NCI-H2029 (cell line): ENCODE data around the gene POU6F2.

Experiments
- DNase-seq: peaks from one replicate; lab custom pipeline; 2025; lab: John Stamatoyannopoulos, UW

POU6F2 gene

DNA sequence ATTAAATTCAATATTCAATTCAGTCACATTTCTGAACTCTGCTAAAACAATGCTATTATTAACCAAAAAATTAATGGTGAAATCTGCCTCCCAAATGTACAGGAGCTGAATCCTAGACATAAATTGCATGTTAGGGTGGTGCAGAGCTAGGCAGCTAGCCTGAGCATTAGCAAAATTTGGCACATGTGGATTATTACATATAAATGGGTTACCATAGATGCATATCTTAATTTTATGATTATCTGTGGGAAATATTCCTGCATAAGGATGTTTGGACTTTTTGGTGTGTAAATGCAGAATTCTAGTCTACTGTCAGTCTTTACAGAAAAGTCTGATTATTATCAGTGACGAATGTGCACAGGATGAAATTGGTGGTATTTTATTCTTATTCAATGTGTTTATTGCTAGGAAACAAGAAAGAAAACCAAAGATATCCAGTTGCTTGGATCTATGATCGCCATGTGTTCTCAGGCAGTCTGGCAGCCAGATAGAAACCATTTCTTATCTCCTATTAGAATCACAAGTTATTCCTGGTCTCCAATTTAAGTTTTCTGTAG lies 150.7 kb downstream of the POU6F2 start:
- no peak for DNase-seq

GRCh38 chr7:39130274-39130673 lies 152.6 kb downstream of the POU6F2 start:
- DNase-seq: peak; percentile 5

DNA sequence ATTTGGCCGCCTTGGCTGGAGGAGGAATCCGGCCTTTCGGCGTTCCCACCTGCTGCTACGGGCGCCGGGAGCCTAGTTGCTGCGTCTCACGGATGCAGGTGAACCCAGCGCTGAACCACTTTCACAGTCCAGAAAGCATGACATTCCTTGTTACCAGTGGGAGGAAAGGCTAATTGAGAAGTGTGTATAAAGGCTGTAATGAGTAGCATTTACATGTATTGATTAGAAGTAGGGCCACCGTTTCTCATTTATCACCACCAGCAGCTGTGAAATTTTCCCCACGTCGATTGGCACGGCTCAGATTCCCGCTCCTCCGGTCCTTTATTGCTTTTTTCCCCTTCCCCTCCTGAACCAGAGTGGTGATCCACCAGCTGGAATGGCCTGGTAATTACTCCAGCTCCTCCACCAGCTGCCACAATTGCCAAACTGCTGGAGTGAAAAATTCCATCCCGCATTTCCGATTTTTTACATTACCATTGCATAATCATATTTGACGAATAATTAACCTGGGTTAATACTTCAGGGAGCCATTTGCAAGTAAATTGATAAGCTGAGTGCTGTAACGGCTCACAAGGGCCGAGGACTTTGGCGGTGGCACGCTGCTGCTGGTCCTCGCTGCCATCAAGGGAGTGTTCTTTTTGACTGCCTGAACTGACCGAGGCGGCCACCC lies 153.3 kb downstream of the POU6F2 start:
- DNase-seq: peak; percentile 46

GRCh38 chr7:39132306-39132705 lies 154.6 kb downstream of the POU6F2 start:
- no peak for DNase-seq

GRCh38 chr7:39133088-39133487 lies 155.4 kb downstream of the POU6F2 start:
- DNase-seq: no peak

GRCh38 chr7:39137480-39137879 lies 159.8 kb downstream of the POU6F2 start:
- DNase-seq: no peak

DNA sequence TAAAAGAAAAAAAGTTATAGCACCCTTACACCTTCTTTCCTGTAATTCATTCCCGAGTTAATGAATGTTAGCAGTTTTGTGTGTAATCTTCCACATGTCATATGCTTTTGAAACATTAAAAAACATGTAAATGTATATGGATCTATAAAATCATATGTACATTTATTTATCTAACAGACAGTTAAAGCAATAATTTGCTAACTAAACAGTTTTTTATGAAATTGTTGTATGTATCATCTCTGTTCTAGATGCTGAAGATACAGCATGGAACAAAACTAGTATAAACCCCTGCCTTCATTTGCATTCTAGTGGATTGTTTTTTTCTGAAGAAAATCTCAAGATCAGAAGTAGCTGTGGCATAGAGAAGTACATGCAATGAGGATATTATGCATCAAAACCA lies 165.0 kb downstream of the POU6F2 start:
- no peak for DNase-seq

DNA sequence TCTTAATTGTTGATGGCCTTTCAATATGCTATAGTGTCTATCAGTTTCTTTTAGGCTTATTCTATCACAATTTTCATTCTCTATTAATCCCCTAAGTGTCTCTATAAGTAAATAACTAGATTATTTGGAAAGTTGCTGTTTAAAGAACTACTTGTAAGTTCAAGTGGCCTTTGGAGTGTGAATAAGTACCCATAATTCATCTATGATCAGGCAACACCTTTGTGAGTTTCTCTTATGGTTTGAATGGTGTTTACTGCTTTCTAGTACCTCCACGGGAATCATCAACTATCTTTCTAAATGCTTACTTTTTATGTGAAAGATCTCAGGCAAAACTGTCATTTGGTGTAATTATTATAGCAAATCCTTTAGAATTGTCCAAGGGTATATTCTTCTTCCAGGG lies 166.7 kb downstream of the POU6F2 start:
- no peak for DNase-seq

- DNase-seq: no peak
These were observed 167.6 kb downstream of the POU6F2 start for GRCh38 chr7:39145283-39145682.

DNA sequence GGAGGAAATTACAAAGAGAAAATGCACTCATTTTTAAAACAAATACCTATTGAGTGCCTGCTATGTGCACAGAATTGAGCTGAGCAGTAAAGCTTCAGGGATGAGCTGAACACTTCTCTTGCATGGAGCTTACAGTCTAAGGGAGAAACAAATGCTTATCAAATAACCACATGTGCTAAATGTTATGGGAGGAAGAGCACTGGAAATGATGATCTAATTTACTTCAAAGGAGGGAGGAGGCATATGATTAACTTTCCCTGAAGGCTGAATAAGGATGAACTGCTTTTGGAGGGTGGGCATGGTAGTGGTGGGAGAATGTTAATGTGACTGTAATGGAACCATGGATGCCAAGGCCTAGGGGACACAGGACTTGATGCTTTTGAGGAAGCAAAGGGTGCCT lies 168.2 kb downstream of the POU6F2 start:
- no peak for DNase-seq

DNA sequence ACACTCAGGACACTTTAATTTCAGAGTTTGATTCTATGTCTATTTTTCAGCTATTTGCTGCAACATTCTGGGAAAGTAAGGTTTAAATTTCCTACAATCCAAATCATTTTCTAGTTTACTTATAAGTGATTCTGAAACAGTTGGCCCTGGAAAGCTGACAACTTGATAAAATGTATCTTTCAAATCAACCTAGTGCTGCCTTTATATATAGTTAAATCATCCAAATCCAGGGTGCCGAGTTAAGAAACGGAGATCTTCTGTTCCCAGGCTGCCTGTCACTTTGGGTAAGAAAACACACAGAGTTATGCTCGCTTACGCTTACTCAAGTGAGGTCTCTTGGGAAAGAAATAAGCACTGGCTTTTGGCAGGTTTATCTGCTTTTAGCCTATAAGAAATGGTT lies 175.0 kb downstream of the POU6F2 start:
- DNase-seq: no peak

DNA sequence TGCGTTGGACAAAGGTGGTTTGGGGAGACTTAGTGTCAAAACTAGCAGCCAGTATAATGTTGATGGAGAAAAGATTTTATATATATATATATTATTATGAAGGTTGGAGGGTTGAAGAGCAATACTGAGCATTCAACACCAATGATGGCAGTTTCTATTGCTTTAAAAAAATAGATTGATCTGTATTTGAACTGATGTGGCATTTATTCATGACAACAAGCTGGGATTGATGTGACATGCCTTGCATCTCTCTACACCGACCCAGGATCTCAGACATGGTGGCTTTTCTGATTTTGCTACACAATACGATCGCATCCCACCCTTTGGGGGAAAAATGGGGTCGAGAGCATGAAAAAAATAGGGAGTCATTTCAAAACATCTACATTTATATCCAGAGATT lies 175.4 kb downstream of the POU6F2 start:
- DNase-seq: no peak

DNA sequence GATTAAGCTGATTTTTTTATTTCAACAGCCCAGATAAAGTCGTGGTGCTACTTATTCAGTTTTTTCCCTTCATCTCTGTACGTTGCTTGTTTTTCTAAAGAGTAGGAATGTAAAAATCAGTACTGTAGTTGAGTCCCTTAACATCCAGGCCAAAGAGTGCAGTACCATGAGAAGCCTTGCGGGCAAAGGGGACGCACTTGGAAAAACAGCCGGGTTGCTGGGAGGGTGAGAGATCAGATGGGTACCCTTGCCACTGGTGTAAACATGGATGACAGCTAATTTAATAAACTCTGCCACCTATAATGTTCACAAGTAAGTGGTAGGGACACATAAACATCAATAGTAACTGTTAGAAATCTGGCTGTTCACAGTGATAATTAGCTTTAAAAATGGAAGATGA lies 175.9 kb downstream of the POU6F2 start:
- no peak for DNase-seq

DNA sequence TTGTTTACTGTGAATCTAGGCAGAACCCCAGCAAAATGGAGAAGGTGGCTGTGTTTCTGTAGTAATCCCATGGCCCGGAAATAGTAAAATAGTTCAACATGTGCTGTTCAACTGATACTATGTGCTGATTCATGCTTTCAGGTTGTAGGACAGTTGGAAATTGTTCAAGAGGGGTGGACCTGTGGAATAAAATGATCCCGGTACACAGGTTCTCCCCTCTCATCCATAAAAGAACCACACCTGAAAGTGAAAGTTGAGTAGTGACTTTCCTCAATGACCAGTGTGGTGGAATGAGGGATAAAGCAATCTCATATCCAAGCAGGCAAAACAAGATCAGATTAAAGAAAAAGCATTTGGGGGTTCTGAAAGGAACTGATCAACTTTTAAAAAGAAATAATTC lies 177.1 kb downstream of the POU6F2 start:
- no peak for DNase-seq

- DNase-seq: no peak
These were observed 180.7 kb downstream of the POU6F2 start for GRCh38 chr7:39158367-39158766.

DNA sequence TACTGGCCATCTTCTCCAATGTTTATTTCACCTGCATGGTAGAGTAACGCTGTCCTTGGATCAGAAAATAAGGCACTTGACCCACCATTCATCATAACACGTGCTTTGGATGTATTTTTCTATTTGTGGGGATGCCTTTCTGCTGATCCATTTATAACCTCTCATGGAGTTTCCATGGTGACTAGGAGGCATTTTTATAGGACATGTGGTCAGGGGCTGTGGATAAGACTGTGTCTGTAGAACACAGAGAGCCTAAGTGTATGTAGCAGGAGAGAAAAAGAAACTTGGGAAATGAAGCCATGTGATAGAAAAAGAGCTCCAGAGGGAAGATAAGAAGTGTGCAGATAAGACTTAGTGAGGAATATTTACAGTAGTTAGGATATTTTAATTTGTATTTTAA lies 184.2 kb downstream of the POU6F2 start:
- no peak for DNase-seq

- no peak for DNase-seq
These were observed 187.2 kb downstream of the POU6F2 start for GRCh38 chr7:39164887-39165286.

GRCh38 chr7:39168403-39169098 lies 190.8 kb downstream of the POU6F2 start:
- DNase-seq: no peak

DNA sequence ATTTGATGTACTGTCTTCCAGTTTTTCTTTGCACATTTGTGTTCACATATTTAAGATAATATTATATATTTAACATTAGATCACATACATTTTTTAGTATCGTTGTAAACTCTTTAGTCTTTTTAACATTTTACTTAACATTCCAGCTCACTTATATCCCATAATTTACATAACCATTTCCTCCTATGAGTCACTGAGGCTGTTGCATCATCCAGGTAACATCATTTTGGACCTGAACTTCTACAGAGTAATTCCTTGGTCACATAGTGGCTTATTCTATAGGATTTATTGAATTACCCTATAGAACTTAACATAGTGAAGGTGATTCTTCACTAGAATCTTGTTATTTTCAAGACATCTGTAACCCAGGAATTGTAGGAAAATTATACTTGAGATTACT lies 194.4 kb downstream of the POU6F2 start:
- no peak for DNase-seq

DNA sequence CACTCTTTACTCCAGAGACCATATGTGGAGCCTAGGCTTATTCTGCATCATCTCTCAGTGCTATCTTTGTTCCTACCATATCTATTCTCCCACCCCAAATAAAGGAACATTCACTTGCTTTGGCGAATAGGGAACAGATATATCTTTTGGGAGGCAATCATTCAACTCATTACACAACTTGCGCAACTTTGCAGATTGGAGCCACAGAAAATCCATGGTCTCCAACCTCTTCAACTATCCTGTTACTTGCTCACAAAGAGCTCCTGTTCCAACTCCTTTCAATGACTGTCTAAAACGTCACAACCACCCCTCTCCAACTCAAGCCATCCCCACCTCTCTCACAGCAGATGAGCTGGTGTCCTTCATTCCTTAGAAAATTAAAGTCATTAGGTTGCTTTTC lies 203.7 kb downstream of the POU6F2 start:
- no peak for DNase-seq

DNA sequence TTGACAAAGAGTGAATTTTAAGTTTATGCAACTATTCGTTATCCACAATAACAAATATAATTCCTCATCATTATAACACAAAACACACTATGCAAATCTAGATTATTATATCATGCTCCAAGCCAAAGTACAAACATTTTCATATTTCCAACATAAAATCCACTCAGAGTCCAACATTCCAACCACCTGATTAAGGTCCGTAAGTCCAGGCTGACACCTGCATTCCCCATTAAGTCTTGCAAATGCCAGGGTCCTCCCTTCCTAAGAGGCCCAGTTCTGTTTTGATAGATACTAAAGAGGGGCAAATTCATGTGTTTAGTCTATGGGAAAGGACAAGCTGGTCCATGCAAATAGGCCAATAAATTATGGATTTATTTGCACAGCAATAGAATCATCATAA lies 206.1 kb downstream of the POU6F2 start:
- no peak for DNase-seq

- DNase-seq: no peak
These were observed 206.7 kb downstream of the POU6F2 start for GRCh38 chr7:39184391-39184790.

DNA sequence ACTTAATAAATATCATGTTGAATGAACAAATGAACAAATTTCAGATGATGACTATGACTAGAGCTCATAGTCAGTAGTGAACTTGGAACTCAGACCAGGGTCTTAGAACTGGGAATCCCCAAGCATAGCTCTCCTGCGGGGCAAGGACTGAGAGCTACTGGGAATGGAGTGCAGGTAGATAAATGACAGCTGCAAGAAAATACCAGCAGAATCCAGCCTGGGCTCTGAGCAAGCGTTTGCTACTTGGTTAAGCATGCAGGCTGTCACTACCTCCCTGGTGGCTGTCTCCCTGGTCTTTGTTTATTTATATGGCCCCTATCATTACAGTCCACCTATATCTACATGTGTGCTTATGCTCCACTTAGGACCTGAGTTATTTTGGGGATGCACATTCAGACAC lies 208.4 kb downstream of the POU6F2 start:
- no peak for DNase-seq

GRCh38 chr7:39186671-39187070 lies 209.0 kb downstream of the POU6F2 start:
- DNase-seq: no peak
